GM21528 (cell line): ENCODE data around the gene UBE2D2.

Source experiments
- ATAC-seq: cut with Tn5 transposase; IDR thresholded peaks from one replicate; pipeline ENCODE4 v1.9.1; 2021; ENCODE audit warnings: mild to moderate bottlenecking, moderate library complexity; ENCODE audit not compliant: unreplicated experiment, low FRiP score

Gene UBE2D2

DNA sequence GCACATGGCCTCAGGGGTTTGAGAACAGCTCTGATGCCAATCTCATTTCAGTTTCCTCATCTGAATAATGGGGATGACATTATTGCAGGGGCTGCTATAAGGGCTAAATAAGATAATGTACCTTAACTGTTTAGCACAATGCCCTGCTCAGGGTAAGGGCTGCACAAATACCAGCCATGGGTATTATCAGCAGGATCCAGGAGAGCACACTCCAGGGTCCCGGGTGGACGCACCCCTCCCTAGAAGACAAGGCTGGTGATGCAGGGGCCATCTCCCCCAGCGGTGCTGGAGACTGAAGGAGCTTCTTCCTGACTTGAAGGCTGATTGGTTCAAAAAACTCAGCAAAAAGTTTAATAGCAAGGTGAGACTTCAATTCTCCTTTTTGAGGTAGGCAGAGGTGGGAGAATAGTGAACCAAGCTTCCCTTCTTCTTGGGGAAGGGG is 84.3 kb downstream of the UBE2D2 start:
- no peak for ATAC-seq

DNA sequence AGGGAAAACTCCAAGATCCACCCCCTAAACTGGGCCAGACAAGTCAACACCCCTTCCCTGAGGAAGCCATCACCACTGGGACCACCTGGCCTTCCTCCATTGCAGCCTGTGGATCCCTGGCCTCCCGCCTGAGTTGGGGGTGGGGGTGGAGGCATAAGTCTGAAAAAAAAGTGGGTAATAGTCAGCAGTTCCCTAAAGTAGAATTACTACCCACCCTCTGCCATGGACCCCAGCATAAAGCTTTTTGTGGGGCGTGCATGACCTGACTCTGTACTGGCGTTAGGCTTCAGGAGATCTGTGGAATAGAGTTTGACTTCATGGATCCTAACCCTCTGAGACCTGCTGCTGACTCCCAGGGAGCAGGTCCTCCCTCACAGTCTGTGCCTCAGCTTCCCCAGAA is 85.0 kb downstream of the UBE2D2 start:
- no peak for ATAC-seq

DNA sequence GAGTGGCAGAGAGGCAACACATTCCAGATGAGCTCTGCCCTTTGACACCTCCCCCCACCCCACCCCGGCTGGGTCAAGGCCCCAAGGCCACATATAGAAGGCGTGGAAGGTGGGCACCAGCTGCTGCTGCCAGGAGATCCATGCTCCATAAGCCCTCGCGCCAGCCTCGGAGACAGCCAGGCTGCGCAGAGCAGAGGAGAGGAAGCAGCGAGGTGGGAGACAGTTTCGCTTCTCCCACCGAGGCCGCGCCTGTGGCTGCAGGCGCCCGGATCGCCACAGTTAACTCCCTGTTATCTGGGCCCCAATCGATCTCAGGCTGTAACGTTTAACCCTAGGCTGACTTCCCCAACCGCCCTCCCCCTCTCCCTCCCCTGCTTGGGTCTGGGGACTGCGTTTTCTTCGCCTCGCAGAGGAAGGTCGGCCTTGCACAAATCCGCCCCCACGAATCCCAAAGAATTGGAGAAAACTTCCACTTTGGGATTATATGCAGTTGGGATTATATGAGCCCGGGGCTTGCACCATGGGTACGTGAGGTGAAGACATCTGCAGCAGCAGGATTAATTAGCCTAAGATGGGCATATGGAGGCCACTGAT is 85.9 kb downstream of the UBE2D2 start:
- no peak for ATAC-seq

DNA sequence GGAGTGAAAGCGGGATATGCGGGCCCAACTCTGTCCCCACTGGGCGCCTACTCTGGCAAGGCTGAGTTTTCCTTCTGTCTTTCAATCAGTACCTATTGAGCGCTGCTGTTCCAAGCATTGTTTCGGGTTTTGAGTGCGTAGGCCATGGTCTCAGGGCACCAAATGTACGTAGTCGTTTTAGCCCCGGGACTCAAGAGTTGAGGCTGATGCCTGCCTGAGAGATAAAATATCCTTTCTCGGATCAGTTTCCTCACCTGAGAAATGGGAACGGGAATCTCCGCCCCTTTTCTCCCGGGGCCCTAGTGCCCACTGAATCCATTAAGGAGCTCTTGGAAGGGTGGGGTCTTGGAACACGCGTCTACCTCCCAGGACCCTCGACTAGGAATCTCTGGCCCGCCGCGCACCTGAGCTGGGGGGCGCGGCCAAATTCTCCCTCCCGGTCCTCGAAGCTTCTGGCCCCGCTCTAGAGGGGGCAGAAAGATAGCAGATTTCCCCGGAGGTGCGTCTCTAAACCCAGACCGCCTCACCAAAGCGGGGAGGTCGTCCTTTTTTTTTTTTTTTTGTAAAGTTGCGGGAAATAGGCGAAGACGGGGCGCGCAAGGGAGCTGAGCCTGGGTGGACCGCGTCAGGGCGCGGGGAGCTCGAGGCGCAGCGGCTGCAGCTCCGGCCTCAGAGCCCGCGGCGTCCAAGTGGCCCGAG is 86.5 kb downstream of the UBE2D2 start:
- ATAC-seq = no peak

DNA sequence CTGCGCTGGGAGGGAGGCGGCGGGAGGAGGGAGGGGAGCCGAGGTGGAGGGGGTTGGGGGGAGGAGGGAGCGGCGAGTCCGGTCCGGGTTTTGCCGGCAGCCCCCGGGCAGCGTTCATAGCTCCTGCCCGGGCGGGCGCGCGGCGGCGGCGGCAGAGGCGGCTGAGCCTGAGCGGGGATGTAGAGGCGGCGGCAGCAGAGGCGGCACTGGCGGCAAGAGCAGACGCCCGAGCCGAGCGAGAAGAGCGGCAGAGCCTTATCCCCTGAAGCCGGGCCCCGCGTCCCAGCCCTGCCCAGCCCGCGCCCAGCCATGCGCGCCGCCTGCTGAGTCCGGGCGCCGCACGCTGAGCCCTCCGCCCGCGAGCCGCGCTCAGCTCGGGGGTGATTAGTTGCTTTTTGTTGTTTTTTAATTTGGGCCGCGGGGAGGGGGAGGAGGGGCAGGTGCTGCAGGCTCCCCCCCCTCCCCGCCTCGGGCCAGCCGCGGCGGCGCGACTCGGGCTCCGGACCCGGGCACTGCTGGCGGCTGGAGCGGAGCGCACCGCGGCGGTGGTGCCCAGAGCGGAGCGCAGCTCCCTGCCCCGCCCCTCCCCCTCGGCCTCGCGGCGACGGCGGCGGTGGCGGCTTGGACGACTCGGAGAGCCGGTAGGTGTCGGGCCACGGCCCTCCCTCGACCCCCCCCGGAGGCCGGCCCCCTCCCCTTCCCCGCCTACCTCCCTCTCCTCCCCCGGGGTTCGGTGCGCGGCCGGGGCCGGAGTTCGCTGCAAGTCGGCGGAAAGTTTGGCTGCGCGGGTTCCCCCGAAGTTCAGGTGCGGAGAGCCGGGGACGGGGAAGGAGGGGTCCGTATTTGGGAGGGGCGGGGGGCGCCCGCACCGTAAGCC is 87.3 kb downstream of the UBE2D2 start, which contains the start of gene CXXC5:
TSS of gene CXXC5 (plus strand) at position 145 of the 877 bp plus-strand sequence. CDS start 32,175 bp downstream, outside the sequence.
- ATAC-seq = peak; percentile 25

DNA sequence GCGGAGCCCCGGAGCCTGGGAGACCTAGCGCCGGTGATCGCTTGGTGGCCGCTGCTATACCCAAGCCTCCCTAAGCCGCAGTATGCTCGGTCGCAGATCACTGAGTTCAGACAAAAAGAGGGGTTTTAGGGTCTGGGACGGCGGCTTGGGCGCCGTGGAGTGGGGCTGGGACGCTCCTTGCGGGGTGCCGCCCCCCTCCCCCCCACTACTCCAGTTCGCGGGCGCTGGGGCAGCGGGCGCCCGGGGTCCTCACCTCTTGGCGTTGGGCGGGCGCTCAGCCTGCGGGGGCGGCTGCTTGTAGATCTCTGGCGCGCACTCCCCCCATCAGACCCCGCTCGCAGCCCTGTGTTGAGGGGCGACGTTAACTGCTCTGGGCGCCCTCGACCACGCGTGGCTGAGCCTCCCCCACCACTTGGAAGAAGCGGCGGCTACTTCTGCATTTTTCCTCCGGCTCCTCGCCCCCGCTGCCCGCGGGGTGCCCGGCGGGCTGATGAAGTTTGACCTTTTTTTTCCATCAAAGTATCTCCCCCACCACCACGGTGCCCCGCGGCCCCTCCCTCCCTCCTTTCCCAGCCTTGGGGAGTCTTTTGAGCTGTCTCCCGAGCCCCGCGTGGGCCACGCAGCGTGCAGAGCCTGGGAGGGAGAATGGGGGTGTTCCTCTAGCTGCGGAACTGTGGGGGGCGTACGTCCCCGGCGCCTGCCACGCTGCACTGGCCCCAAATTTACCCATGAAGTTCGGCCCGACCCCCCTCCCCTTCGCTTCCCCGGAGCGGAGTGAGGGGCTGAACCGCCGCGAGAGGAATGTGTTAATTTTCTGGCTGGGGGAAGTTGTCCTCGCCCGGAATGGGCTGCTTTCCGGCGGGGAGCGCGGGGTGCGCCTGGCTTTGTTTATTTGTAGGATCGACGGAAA is 88.2 kb downstream of the UBE2D2 start:
- no peak for ATAC-seq

DNA sequence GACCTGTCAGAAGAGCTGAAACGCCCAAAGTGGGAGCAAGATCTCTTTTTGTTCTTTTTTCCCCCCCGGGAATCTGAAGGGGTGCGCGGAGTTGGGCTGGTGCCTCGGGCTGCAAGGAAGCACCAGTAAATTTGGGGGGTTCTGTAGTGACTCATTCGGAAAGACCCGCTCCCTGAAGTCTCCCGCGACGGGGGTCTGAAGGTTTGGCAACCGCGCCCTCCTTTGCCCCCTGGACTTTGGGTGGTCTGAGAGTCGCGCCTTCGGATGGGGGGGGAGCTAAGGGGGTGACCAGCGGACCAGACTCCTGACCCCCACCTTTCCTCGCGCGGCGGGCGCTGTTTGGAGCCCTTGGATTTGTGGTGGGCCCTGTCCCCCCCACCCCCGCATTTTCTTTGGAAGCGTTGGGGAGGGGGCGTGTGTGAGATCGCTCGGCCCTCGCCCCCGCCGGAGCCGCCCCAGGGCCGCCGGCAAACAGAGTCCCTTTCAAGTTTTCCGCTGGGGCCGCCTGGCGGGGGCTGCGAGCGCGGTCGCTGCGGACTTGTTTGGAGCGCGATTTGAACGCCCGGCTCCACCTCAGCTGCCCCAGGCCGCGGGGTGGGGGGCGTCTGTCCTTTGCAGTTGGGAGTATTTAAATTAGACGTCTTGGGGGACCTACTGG is 89.0 kb downstream of the UBE2D2 start:
- no peak for ATAC-seq

DNA sequence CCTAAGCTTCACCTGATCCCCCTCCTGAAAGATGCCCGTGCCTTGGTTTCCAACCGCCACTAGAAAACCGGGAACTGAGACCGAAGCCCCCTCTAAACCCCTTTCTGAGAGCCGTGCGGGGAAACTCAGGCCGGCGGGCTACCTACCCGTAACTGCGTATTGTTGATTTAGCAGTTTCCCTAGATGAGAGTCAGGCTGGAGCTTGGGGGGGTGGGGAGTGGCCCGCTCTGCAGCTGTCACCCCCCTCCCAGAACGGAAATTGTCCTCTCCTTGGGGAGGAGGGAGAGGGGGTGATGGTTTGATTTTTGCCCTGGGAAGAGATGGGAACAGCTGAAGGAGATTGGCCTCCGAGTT is 89.5 kb downstream of the UBE2D2 start:
- no peak for ATAC-seq

DNA sequence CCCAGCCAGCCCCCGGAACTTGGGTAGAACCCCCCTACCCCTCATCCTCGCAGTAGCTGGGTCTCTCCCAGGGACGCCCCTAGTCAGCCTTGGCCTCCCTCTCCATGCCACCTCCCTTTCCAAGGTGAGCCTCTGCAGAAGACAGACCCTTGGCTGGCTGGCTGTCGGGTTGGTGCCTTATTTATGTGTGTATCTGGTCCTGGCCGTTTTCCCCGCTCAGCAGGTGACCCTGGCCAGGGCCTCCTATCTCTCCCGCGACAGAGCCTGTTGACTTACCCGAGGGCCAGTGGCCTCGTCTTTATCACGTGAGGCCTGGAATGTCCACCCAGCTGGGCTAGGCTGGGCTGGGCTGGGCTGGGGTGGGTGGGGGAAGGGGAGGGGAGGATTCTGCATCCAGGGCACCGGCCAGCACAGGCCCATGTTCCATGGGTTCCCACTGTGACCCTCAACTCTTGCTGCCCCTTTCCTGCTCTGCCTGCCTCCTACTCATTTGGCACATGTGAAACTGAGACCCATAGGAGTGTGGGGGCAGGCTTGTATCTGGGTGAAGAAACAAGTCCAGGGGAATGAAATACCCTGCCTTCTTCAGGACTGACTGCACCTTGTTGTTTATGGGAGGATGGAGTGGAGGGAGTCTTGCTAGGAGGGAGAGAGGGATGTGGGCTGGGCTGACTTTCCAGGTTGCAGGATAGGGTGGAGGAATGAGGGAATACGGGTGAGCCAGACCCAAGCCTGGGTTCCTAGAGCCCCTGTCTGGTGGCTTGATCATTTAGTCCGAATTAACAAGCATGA is 90.1 kb downstream of the UBE2D2 start:
- no peak for ATAC-seq

DNA sequence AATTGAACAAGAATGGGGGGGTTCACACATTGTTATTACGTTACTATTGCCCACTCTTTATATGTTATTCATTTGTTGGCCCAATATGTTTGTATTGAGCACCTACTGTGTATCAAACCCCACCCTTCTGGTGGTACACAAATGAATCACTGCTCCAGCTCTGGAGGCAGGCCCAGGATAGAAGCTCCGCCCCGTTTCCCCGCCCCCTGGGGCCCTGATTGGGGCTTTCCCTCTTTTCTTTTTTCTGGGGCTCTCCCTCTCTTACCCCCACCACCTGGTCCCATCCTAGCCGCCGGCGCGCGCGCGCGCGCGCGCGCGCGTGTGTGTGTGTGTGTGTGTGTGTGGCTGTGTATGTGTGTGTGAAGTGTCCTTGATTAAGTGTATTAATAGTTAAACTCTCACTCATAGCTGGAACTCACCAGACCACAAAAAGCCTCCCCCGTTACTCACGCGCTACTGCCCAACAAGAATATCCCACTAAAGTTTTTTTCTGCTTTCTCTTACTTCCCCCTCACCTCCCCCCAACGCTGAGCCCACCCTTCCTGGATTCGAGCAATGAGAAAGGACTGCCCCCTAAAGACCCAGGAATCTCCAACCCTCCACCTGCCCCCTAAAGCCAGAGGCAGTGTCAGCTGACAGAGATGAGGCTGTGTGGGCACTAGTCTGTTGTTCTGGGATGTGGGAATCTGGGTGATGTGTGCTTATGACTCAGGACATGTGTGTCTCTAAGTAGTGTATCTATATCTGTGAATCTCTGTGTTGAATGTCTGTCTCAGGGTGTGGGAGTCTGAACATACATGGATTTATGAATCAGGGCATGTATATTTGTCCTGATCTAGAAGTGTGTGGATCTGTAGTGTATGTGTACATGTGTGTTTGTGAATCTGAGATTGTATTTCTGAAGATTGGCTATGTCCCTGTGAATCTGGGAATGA is 91.0 kb downstream of the UBE2D2 start:
- ATAC-seq = peak; percentile 38

DNA sequence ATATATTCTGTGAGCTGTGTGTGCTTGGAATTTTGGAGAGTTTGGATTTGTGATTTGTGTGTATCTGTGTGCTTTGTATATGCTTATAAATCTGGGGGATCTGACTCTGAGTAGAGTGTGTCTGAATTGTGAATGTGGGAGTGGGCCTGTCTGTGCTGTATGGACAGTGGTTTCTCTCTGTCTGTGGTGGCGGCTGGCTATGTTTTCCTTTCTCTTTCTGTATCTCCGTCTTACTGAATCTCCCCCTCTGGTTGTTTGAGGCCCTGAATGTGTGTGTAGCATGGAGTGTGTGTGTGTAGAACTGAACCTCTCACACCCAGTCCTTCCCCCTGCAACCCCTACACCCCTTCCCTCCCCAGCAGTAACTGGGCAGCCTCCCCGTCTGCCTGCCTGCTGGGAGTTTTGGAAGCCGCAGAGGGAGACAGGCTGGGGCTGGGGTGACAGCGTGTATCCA is 91.7 kb downstream of the UBE2D2 start:
- ATAC-seq = peak; percentile 20

DNA sequence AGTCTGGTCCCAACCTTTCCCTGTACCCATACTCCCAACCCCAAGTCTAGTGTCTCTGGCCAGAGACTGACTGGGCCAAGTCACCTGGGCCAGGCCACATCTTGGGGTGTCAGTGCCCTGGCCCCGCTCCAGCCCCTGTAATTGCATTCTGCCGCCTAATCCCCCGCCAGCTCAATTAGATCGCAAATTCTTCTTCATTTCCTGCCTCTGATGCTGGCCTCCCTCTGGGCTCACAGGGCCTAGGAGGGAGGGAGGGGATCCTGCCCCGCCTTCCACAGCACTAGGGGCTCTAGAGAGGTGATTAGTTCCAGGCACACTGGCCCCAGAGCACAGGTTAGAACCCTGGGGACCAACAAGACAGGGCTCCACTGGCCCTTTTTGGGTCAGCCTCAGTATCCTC is 92.5 kb downstream of the UBE2D2 start:
- ATAC-seq = no peak

DNA sequence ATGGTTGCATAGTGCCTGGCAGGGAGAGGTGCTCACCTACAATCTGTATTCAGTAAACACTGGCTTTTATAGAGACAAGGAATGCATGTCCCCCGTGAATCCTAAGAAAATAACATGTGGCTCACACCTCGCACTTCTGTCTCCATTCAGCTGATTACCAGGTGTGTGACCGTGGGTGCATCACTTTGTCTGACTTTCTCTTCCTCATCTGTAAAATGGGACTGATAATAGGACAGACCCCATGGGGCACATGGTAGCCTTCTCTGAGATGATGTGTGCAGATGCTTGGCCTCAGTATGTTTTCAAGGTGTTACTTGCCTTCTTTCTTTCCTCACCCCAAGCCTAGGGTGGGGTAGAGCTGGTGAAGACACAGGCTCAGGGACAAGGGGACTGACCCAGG is 93.3 kb downstream of the UBE2D2 start:
- ATAC-seq = no peak

DNA sequence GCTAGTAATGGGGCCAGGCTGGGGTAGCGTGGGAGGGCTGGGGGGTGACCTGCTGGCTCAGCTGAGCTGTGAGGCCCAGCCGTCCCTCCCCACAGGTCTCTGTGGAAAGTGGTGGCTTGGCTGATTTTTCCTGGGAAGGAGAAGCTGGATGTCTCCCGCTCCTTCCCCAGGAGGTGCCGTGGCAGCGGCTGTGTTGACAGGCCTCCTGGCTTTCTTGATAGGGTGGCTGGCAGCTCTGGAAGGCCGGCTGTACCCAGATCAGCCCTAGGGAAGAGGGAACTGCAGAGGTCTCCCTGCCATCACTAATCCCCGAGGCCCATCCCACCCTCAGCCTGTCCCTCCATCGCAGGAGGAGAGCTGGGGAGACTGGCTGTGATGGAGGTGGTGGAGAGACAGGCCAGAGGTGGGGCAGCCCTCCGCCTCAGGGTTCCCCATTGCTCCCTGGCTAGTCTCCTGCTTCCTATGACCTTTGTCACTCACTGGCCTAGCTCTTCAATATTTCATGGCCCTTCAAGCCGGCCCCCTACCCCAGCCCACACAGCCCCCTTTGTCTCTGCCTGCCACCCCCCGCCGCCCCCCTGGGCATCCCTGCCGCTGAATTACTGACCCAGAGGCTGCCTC is 93.8 kb downstream of the UBE2D2 start:
- no peak for ATAC-seq

DNA sequence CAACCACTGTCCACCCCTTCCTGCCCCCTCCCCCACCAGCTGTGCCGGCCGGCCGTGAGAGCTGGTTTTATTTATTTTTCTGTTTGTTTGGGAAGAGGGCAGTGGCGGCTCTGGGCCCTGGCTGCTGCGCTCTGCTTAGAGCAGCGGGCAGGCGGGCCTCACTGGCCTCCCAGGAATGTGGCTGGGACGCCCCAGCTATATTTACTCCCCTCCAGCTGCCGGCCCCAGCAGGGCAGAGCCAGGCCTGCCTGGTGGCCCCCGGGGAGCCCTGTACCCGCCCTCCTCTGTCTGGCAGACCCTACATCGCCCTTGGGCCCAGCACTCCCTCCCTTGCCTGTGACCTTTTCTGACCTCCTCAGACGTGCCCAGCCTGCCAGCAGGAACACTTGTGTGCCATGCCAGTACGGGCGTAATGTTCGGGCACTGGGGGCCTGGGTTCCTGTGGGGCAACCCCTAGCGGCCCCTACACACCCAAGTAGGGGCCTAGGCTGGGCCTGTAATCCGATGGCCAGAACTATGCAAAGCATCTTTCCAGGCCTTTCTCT is 94.7 kb downstream of the UBE2D2 start:
- ATAC-seq = no peak

DNA sequence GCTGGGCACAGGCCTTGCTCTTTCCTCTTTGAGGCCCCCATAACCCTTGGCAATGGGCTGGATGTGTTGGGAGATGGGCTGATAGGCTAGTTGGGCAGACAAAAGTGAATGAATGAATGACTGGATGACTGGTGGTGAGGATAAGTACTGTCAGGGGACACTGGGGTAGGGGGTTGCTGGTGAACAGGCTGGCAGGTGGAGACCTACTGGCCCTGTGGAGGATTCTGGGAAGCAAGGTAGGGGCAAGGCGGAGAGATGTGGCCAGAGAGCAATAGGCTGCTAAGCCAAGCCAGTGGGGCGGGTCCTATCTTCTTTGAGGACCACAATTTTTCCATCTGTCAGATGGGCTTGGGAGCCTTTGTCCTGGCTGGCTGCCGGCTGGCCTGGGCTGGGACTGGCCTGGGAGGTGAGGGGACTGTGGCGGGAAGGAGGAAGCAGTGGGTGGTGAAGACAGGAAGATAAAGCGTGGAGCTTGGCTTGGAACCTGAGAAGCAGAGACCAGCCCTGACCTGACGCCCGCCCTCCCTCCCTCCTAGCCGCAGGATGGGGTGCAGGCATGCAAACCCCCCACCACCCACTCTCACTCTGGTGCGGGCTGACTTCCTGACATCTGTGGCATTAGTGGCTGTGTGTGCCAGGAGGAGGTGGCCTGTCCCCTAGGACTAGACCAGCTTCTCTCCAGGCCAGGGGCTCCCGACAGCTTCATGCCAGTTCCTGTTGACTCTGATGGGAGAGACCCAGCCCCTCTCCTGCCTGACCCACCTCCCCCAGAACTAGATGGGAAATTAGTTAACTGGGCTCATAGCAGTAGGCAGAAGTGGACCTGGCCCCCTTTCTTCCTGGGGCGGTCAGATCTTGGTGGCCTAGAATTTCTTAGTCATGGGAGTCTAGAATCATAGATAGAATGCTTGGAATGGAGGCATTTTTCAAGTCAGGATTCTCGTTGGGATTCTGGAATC is 96.5 kb downstream of the UBE2D2 start:
- no peak for ATAC-seq
